ENCODE results near the gene CNTRL. TPM values are rescaled to one million over a fixed set of nuclear protein-coding genes. Genes with fewer than 3 reads are reported as not detected.

CNTRL gene
- total and polyA plus RNA-seq, 12 donors = 7.4 to 19.1 (median 9.7) TPM

DNA sequence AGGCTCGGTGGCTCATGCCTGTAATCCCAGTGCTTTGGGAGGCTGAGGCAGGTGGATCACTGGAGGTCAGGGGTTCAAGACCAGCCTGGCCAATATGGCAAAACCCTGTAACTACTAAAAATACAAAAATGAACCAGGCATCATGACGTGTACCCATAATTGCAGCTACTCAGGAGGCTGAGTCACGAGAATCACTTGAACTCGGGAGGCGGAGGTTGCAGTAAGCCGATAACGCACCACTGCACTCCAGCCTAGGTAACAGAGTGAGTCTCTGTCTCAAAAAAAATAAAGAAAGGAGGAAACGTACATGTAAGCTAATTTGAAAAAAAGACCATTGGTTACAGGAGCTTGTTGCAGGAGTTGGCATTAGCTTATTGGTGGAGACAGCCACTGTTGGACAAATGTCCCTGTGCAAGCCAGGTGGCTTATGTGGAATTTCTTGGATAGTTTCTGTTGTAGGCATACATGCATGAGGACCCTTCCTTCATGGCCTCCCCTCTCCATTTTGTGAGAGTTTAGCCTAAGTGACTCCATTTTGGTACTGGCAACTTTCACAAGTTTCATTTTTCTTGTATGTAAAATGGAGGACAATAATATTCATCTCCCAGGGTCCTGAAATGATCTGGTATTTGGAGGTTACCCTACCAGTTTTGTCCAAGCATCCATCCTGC, 143.7 kb downstream of the CNTRL start:
- peaks cover 0 to 6% of the 10 kb centered on the region in 2 donors for H3K4me1 ChIP-seq (replicated peaks in 1 of 2)
- TF ChIP-seq CTCF (IDR thresholded peaks at IDR 0.05) (no peak), POLR2A (IDR thresholded peaks at IDR 0.05) (no peak)
- H3K27ac ChIP-seq = no peak overlapping the region
- WGBS, 4 donors = 90 to 93% (median 91%) methylated on average over 8 of the region's 8 CpGs
- H3K36me3 ChIP-seq (replicated peaks in 1 of 2) = no peaks in the 10 kb centered on the region
- no peak for DNase-seq
- no peaks in the 10 kb centered on the region for H3K27me3 ChIP-seq
- intact Hi-C loops (cut with DNase I) = loop anchor here (5.0 to 10.0 kb wide), 3 partner anchors 56 to 179 kb away; no protein-coding TSS in a partner anchor
- no peaks in the 10 kb centered on the region for H3K9me3 ChIP-seq (replicated peaks in 1 of 3)
- no peak overlapping the region for H3K4me3 ChIP-seq

DNA sequence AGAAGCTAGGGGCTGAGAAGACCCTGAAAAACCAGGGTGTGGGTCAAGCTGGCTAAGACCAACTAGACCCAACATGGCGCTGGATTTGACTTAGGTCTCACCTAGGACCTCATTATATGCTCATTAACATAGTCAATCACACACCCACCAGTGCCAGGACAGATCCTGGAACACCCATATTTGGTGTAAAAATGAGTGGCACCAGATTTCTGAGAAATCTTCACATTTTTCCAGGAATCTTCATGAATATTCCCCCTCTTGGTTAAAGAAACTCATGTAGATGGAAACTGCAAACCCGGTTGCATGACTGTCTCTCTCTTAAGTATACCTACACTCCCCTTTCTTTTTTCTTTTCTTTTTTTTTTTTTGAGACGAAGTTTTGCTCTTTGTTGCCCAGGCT, 144.8 kb downstream of the CNTRL start:
- Histone ChIP-seq H3K27me3 (no peaks in the 10 kb centered on the region), H3K27ac (no peak overlapping the region), H3K36me3 (replicated peaks in 1 of 2) (no peaks in the 10 kb centered on the region), H3K4me1 (replicated peaks in 1 of 2) (peaks cover 0 to 6% of the 10 kb centered on the region in 2 donors), H3K9me3 (replicated peaks in 1 of 3) (no peaks in the 10 kb centered on the region), H3K4me3 (no peak overlapping the region)
- WGBS, 4 donors = 87 to 91% (median 89%) methylated on average over 3 of the region's 3 CpGs
- no peak for TF ChIP-seq CTCF (IDR thresholded peaks at IDR 0.05)
- TF ChIP-seq POLR2A (IDR thresholded peaks at IDR 0.05) = no peak
- intact Hi-C loops (cut with DNase I) = loop anchor here (5.0 to 10.0 kb wide), 3 partner anchors 55 to 178 kb away; no protein-coding TSS in a partner anchor
- DNase-seq = no peak

DNA sequence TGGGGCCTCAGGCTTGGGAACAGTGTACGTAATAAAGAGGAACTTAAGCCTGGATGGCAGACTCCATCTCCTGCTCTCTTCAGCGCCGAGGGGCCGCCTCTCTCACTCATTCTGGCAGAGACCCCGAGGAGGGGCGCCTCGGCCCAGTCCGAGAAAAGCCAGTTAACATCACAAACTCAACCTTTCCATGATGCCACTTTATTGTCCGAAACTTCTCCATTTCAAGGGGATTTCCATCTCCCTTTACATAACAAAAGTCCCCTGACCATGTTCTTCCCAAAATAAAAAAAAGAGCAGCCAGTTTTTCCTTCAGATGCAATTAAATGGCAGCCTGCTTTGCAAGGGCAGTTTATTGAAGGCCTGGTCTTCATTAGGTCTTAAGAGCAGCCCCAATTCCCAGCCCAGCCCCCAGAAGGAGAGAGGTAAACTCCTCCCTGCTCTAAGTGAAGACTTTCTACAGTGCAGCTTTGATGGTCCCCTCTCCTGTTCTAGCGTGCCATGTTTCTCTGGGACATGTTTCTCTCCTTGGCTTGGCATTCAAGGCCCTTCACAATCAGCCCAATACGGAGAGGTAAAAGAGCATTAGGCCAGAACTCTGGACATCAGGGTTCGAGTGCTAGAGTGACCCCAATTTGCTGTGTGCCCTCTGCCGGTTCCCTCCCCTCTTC, 146.4 kb downstream of the CNTRL start:
- WGBS, 4 donors = 71 to 84% (median 78%) methylated on average over 13 of the region's 13 CpGs
- DNase-seq = no peak
- TF ChIP-seq CTCF (IDR thresholded peaks at IDR 0.05) = no peak
- TF ChIP-seq POLR2A (IDR thresholded peaks at IDR 0.05) = no peak
- peaks cover 0 to 6% of the 10 kb centered on the region in 2 donors for H3K4me1 ChIP-seq (replicated peaks in 1 of 2)
- intact Hi-C loops (cut with DNase I) = loop anchor here in 1 of 2 donors (5.0 kb wide), 1 partner anchor 166 kb away; no protein-coding TSS in a partner anchor
- H3K27me3 ChIP-seq = no peaks in the 10 kb centered on the region
- no peak overlapping the region for H3K27ac ChIP-seq
- no peaks in the 10 kb centered on the region for H3K9me3 ChIP-seq (replicated peaks in 1 of 3)
- no peak overlapping the region for H3K4me3 ChIP-seq
- H3K36me3 ChIP-seq (replicated peaks in 1 of 2) = no peaks in the 10 kb centered on the region

DNA sequence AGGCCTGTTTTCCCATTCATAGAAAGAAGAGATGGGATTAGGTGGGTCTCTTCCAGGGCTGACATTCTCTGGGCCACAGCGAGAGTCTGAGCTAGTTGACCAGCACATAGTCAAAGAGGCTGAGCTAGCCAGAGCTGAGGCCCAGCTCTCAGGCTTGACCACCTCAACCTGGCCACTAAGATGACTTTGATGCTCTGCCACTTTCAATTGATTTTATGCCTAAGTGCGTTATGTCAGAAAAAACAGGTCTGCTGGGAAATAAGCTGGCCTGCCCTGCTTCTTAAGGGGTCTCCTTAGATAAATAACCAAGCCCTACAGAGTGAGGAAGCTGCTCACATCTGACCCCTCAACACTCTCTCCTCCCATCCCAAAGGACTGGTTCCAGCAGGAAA, 146.9 kb downstream of the CNTRL start:
- DNase-seq = no peak
- no peak for TF ChIP-seq CTCF (IDR thresholded peaks at IDR 0.05)
- no peak for TF ChIP-seq POLR2A (IDR thresholded peaks at IDR 0.05)
- Histone ChIP-seq H3K4me3 (no peak overlapping the region), H3K27me3 (no peaks in the 10 kb centered on the region), H3K4me1 (replicated peaks in 1 of 2) (peaks cover 0 to 6% of the 10 kb centered on the region in 2 donors), H3K36me3 (replicated peaks in 1 of 2) (no peaks in the 10 kb centered on the region), H3K9me3 (replicated peaks in 1 of 3) (no peaks in the 10 kb centered on the region), H3K27ac (no peak overlapping the region)
- intact Hi-C loops (cut with DNase I) = loop anchor here in 1 of 2 donors (5.0 kb wide), 1 partner anchor 166 kb away; no protein-coding TSS in a partner anchor
- 93 to 100% (median 99%) methylated on average over 1 to 2 of the region's 2 CpGs for WGBS, 4 donors
